Cardiac fibroblast (primary cell): ENCODE results near the gene ZNF787.

Experiments
- DNase-seq, 2 donors: peaks; one replicate each; pipeline versions ENCODE4 v3.0.0 to v3.0.0-alpha.2; 2010; ENCODE audit warnings: low read depth in 2 of 2
- H3K4me3 ChIP-seq, 2 donors: replicated peaks in 1 of 2; 1 replicate in 1 of 2; 2 replicates in 1 of 2; pipeline ENCODE4 v1.5.1; 2011; ENCODE audit warnings: low read depth in 2 of 2, low read length in 2 of 2, mild to moderate bottlenecking in 2 of 2, moderate library complexity in 1 of 2
- CTCF ChIP-seq: IDR thresholded peaks from one replicate; pipeline ENCODE4 v1.5.1; 2011; ENCODE audit warnings: low read depth, mild to moderate bottlenecking, low read length, inconsistent platforms

The ZNF787 gene

DNA sequence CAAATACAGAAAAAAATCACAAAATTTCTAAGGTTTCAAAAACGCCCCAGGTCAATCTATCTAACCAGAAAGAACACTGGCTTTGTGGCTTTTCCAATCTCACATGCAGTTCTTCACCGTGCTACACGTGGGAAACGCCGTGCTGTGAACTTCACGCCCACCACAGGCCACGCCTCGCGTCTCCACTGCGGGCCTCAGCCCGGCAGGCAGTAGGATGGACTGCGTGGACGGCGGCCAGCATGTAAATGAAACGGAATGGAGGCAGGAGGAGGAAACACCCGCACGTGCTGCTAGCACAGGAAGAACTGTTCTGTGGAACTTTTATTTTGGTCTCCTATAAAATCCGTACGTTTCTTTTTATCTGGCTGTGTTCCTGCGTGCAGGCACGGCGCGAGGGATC is 23.8 kb downstream of the ZNF787 start:
- H3K4me3 ChIP-seq, result no peak overlapping the region
- no peak for DNase-seq
- TF ChIP-seq CTCF, result no peak

DNA sequence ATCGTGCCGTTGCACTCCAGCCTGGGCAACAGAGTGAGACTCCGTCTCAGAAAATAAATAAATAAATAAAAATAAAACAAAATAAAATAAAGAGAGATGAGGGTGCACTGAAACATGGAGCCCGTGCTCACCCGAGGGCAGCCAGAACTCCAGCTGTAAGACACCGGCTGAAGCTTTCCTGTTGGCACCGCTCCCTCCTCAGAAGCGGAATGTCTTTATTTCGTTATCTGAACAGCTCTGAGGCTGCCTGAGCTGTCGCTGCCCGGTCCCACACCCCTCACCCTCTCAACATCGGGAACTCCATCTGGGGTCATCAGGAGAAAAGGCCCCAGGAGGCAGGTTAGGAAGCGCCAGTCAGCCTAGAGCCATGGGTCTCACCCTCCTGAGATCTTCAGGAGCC is 24.4 kb downstream of the ZNF787 start:
- DNase-seq, result no peak
- TF ChIP-seq CTCF, result no peak
- no peak overlapping the region for H3K4me3 ChIP-seq

- no peak overlapping the region for H3K4me3 ChIP-seq
- TF ChIP-seq CTCF, result no peak
- no peak for DNase-seq
Measured at GRCh38 chr19:56094449-56094848, 26.6 kb downstream of the ZNF787 start.

DNA sequence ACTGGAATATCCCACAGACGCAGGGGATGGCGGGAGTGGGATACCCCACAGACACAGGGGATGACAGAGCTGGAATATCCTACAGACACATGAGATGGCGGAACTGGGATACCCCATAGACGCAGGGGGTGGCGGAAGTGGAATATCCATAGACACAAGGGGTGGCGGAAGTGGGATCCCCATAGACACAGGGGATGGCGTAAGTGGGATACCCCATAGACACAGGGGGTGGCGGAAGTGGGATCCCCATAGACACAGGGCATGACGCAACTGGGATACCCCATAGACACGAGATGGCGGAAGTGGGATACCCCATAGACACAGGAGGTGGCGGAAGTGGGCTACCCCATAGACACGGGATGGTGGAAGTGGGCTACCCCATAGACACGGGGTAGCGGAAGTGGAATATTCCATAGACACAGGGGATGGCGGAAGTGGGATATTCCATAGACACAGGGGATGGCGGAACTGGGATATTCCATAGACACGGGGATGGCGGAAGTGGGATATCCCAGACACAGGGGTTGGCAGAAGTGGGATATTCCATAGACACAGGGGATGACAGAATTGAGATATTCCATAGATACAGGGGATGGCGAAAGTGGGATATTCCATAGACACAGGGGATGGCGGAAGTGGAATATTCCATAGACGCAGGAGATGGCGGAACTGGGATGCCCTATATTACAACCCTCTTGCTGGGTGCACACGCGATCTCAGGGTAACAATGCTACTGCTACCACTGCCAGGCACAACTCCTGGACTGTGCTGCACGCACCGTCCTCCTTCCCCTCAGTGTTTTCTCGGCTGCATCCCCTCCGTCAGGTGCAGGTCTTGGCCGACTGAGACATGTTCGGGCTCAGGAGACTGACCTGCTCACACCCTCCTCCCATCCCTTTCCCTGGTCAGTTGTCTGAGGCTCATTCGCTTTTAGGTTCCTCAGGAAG is 28.1 kb downstream of the ZNF787 start:
- DNase-seq, result no peak
- H3K4me3 ChIP-seq, result no peak overlapping the region
- no peak for TF ChIP-seq CTCF

DNA sequence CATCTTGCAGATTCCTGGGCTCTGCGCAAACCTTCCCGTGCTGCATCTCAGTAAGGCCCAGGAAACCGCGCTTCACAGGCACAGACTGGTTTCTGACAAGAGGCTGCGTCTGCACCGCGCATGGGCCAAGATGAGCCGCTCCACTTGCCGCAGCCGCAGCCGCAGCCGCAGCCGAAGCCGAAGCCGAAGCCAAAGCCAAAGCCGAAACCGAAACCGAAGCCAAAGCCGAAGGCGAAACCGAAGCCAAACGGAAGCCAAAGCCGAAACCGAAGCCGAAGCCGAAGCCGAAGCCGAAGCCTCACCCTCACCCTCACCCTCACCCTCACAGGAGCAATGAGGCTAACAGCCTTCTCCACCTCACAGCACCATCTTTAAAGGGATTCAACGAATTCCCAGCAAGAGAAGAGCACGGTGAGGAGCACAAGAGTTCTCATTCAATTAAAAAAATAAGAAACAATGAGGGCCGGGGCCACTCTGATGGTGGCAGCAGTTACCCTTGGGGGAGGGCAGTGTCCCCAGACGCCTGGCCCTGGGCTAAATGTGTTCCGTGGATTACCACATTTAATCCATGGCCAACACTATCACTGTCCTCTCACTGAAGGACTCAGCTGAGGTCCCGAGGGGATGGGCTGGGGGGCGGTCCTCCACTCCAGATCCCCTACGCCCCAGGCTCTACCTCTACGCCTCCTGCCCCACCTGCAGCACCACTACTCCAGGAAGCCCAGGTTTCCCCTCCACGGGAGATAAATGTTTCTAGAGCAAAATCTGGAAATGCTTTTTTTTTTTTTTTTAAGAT is 29.1 kb downstream of the ZNF787 start:
- DNase-seq, result no peak
- H3K4me3 ChIP-seq, result no peak overlapping the region
- TF ChIP-seq CTCF, result no peak

- DNase-seq, result peak; percentile 59 to 74
Measured at GRCh38 chr19:56091066-56091490, 30.0 kb downstream of the ZNF787 start.

More at GRCh38 chr19:56091066-56091490, 30.0 kb downstream of the ZNF787 start:
- H3K4me3 ChIP-seq, result no peak overlapping the region
- no peak for TF ChIP-seq CTCF
